Mesendoderm (in vitro differentiated cells): ENCODE data around the gene GAB3.

Experiments
- DNase-seq: peaks from one replicate; pipeline ENCODE4 v3.0.0; 2013
- H2AK5ac ChIP-seq: 2 replicates; pipeline ENCODE4 v1.6.1; 2013; ENCODE audit warnings: low read length, inconsistent platforms
- H2BK120ac ChIP-seq: 2 replicates; pipeline ENCODE4 v1.6.1; 2013; ENCODE audit warnings: low read depth, mild to moderate bottlenecking, low read length, moderate library complexity, mixed read lengths
- H2BK15ac ChIP-seq: replicated peaks from 2 replicates; pipeline ENCODE4 v1.6.1; 2013; ENCODE audit warnings: low read depth, mild to moderate bottlenecking, moderate library complexity
- H2BK5ac ChIP-seq: 2 replicates; pipeline ENCODE4 v1.6.1; 2013; ENCODE audit warnings: low read length, inconsistent platforms
- H3K18ac ChIP-seq: 2 replicates; pipeline ENCODE4 v1.6.1; 2013; ENCODE audit warnings: mild to moderate bottlenecking, low read length, mixed read lengths
- H3K23ac ChIP-seq: one replicate; pipeline ENCODE4 v1.6.1; 2013; ENCODE audit warnings: low read length
- H3K27ac ChIP-seq: 2 replicates; pipeline ENCODE4 v1.5.1; 2013; ENCODE audit warnings: low read depth, mild to moderate bottlenecking, inconsistent platforms, low read length, moderate library complexity
- H3K27me3 ChIP-seq: 2 replicates; pipeline ENCODE4 v1.6.1; 2013; ENCODE audit warnings: low read length, control low read depth, mild to moderate bottlenecking, inconsistent platforms; ENCODE audit not compliant: insufficient read depth, poor library complexity
- H3K36me3 ChIP-seq: 2 replicates; pipeline ENCODE4 v1.6.1; 2013; ENCODE audit warnings: low read length, inconsistent platforms; ENCODE audit not compliant: control insufficient read depth, insufficient read depth
- H3K4ac ChIP-seq: one replicate; pipeline ENCODE4 v1.6.1; 2013; ENCODE audit warnings: low read depth, mild to moderate bottlenecking, low read length, moderate library complexity
- H3K4me1 ChIP-seq: 2 replicates; pipeline ENCODE4 v1.6.1; 2013; ENCODE audit warnings: low read depth, low read length, inconsistent platforms; ENCODE audit not compliant: control insufficient read depth
- H3K4me2 ChIP-seq: 2 replicates; pipeline ENCODE4 v1.6.1; 2013; ENCODE audit warnings: low read length
- H3K4me3 ChIP-seq: 2 replicates; pipeline ENCODE4 v1.5.1; 2013; ENCODE audit warnings: mild to moderate bottlenecking, low read length
- H3K56ac ChIP-seq: one replicate; pipeline ENCODE4 v1.6.1; 2013; ENCODE audit warnings: low read length
- H3K79me1 ChIP-seq: 2 replicates; pipeline ENCODE4 v1.6.1; 2013; ENCODE audit warnings: low read length, inconsistent platforms
- H3K79me2 ChIP-seq: 2 replicates; pipeline ENCODE4 v1.6.1; 2013; ENCODE audit warnings: mild to moderate bottlenecking, low read length; ENCODE audit not compliant: control insufficient read depth, insufficient read depth
- H3K9ac ChIP-seq: 2 replicates; pipeline ENCODE4 v1.6.1; 2013; ENCODE audit warnings: low read length, inconsistent platforms
- H4K5ac ChIP-seq: one replicate; pipeline ENCODE4 v1.6.1; 2013; ENCODE audit warnings: low read length
- H4K8ac ChIP-seq: one replicate; pipeline ENCODE4 v1.6.1; 2013; ENCODE audit warnings: low read depth, mild to moderate bottlenecking, control low read depth, low read length, moderate library complexity
- WGBS: extraction: QIAGEN DNeasy Blood & Tissue Kit; methylation state at CpG from one replicate; pipeline ENCODE4 v1.1.7; 2013; ENCODE audit warnings: low lambda C conversion rate, missing lambda C conversion rate; ENCODE audit not compliant: insufficient coverage; ENCODE audit errors: extremely low coverage; 5-methylcytosine and 5-hydroxymethylcytosine counted together

Gene GAB3

GRCh38 chrX:154739952-154740465, 10.9 kb downstream of the GAB3 start:
- Histone ChIP-seq H4K8ac (no peak overlapping the region), H3K9ac (no peak overlapping the region), H3K4me3 (no peak overlapping the region), H2BK120ac (no peak overlapping the region), H2AK5ac (no peak overlapping the region), H2BK5ac (no peak overlapping the region), H4K5ac (no peak overlapping the region), H3K79me2 (no peaks in the 10 kb centered on the region), H3K4ac (no peak overlapping the region), H3K23ac (no peak overlapping the region), H3K56ac (no peak overlapping the region), H2BK15ac (no peak overlapping the region), H3K27ac (no peak overlapping the region), H3K79me1 (no peaks in the 10 kb centered on the region), H3K18ac (no peak overlapping the region), H3K4me1 (no peaks in the 10 kb centered on the region), H3K36me3 (no peaks in the 10 kb centered on the region), H3K27me3 (no peaks in the 10 kb centered on the region), H3K4me2 (no peak overlapping the region)
- DNase-seq, result no peak
- WGBS, result no CpG with 5 or more reads among the region's 2 CpGs

- H3K27me3 ChIP-seq, result no peaks in the 10 kb centered on the region
- H3K79me2 ChIP-seq, result no peaks in the 10 kb centered on the region
- H3K23ac ChIP-seq, result no peak overlapping the region
- H4K8ac ChIP-seq, result no peak overlapping the region
- H3K18ac ChIP-seq, result no peak overlapping the region
- no peak overlapping the region for H2BK5ac ChIP-seq
- no peak overlapping the region for H3K4me3 ChIP-seq
- H3K4me1 ChIP-seq, result no peaks in the 10 kb centered on the region
- no peak overlapping the region for H2AK5ac ChIP-seq
- H3K56ac ChIP-seq, result no peak overlapping the region
- no peak overlapping the region for H3K4me2 ChIP-seq
- no peaks in the 10 kb centered on the region for H3K36me3 ChIP-seq
- H2BK120ac ChIP-seq, result no peak overlapping the region
- no peak overlapping the region for H2BK15ac ChIP-seq
- no peak overlapping the region for H3K27ac ChIP-seq
- no peak overlapping the region for H4K5ac ChIP-seq
- DNase-seq, result no peak
- H3K9ac ChIP-seq, result no peak overlapping the region
- H3K79me1 ChIP-seq, result no peaks in the 10 kb centered on the region
- 100% methylated on average over 1 of the region's 8 CpGs for WGBS
- no peak overlapping the region for H3K4ac ChIP-seq
Measured at GRCh38 chrX:154738011-154738738, 12.7 kb downstream of the GAB3 start.

- Histone ChIP-seq H3K9ac (no peak overlapping the region), H3K4me3 (no peak overlapping the region), H3K4ac (no peak overlapping the region), H4K8ac (no peak overlapping the region), H3K27me3 (no peaks in the 10 kb centered on the region), H2BK15ac (no peak overlapping the region), H3K4me1 (no peaks in the 10 kb centered on the region), H2BK5ac (no peak overlapping the region), H3K79me1 (no peaks in the 10 kb centered on the region), H3K56ac (no peak overlapping the region), H4K5ac (no peak overlapping the region), H3K18ac (no peak overlapping the region), H3K36me3 (no peaks in the 10 kb centered on the region), H3K79me2 (no peaks in the 10 kb centered on the region), H3K27ac (no peak overlapping the region), H2AK5ac (no peak overlapping the region), H3K23ac (no peak overlapping the region), H3K4me2 (no peak overlapping the region), H2BK120ac (no peak overlapping the region)
- 100% methylated on average over 1 of the region's 5 CpGs for WGBS
- no peak for DNase-seq
Measured at GRCh38 chrX:154737136-154737535, 13.7 kb downstream of the GAB3 start.

GRCh38 chrX:154735695-154736393, 15.0 kb downstream of the GAB3 start:
- H3K18ac ChIP-seq, result no peak overlapping the region
- no peak overlapping the region for H3K56ac ChIP-seq
- DNase-seq, result no peak
- no peaks in the 10 kb centered on the region for H3K79me1 ChIP-seq
- no peaks in the 10 kb centered on the region for H3K4me1 ChIP-seq
- H2BK5ac ChIP-seq, result no peak overlapping the region
- H2BK120ac ChIP-seq, result no peak overlapping the region
- H3K36me3 ChIP-seq, result no peaks in the 10 kb centered on the region
- H3K4me3 ChIP-seq, result no peak overlapping the region
- H4K5ac ChIP-seq, result no peak overlapping the region
- no peak overlapping the region for H3K23ac ChIP-seq
- no peak overlapping the region for H3K9ac ChIP-seq
- no peak overlapping the region for H3K4me2 ChIP-seq
- H3K27ac ChIP-seq, result no peak overlapping the region
- H2AK5ac ChIP-seq, result no peak overlapping the region
- no peaks in the 10 kb centered on the region for H3K79me2 ChIP-seq
- no peak overlapping the region for H3K4ac ChIP-seq
- no peak overlapping the region for H4K8ac ChIP-seq
- WGBS, result no CpG with 5 or more reads among the region's 7 CpGs
- no peaks in the 10 kb centered on the region for H3K27me3 ChIP-seq
- no peak overlapping the region for H2BK15ac ChIP-seq

- Histone ChIP-seq H2BK15ac (no peak overlapping the region), H4K8ac (no peak overlapping the region), H2AK5ac (no peak overlapping the region), H2BK120ac (no peak overlapping the region), H3K4me3 (no peak overlapping the region), H3K79me2 (no peaks in the 10 kb centered on the region), H3K4me2 (no peak overlapping the region), H3K27ac (no peak overlapping the region), H3K56ac (no peak overlapping the region), H3K27me3 (no peaks in the 10 kb centered on the region), H3K18ac (no peak overlapping the region), H4K5ac (no peak overlapping the region), H2BK5ac (no peak overlapping the region), H3K4ac (no peak overlapping the region), H3K79me1 (no peaks in the 10 kb centered on the region), H3K4me1 (no peaks in the 10 kb centered on the region), H3K36me3 (no peaks in the 10 kb centered on the region), H3K9ac (no peak overlapping the region), H3K23ac (no peak overlapping the region)
- WGBS, result no CpG with 5 or more reads among the region's 8 CpGs
- DNase-seq, result no peak
Measured at GRCh38 chrX:154734061-154734781, 16.7 kb downstream of the GAB3 start.
